ENCODE measurements around the gene FBXL7. TPM values are rescaled to one million over a fixed set of nuclear protein-coding genes. Genes with fewer than 3 reads are reported as not detected.

The FBXL7 gene
- total RNA-seq, 1 experiment from 2014 or later = not detected

- intact Hi-C loops (cut with micrococcal nuclease; ENCODE audit: unreplicated experiment) = no loop called here
- Histone ChIP-seq H3K27me3 (ENCODE audit: control insufficient read depth, insufficient read depth, low read length) (no peaks in the 10 kb centered on the region), H3K4me1 (ENCODE audit: control insufficient read depth, insufficient read depth, low read length) (no peaks in the 10 kb centered on the region), H3K27ac (ENCODE audit: low read length) (no peak overlapping the region), H3K36me3 (ENCODE audit: control insufficient read depth, insufficient read depth, low read length) (no peaks in the 10 kb centered on the region), H3K4me3 (ENCODE audit: low read depth in 2 of 2, low read length in 2 of 2) (no peak overlapping the region), H3K9me3 (ENCODE audit: control insufficient read depth, insufficient read depth, low read depth, low read length) (no peaks in the 10 kb centered on the region)
- CTCF ChIA-PET = no interaction called here
- DNase-seq (ENCODE audit: low read depth, low spot score) (no peak), ATAC-seq (no peak)
- POLR2A ChIA-PET = no interaction called here
- BruUV-seq (replicated peaks) = no TSS peak
- in situ Hi-C loops (cut with HindIII; ENCODE audit: low pct_unique_long_range_greater_than_20kb, low sequenced_read_pairs) = no loop called here
- TF ChIP-seq TCF7L2 (IDR thresholded peaks at IDR 0.05; ENCODE audit: low read depth, low read length) = no peak
- no peak for TF ChIP-seq SIN3A (IDR thresholded peaks at IDR 0.05; ENCODE audit: borderline replicate concordance, insufficient read depth, low read depth, low read length)
- no peak for TF ChIP-seq POLR2AphosphoS5 (IDR thresholded peaks at IDR 0.05; ENCODE audit: low read depth, low read length)
- no peak for TF ChIP-seq REST (IDR thresholded peaks at IDR 0.05; ENCODE audit: insufficient read depth in 1 of 2, low read depth in 2 of 2, low read length in 1 of 2)
- no peak for TF ChIP-seq CTCF (IDR thresholded peaks at IDR 0.05)
These were observed 180.5 kb downstream of the FBXL7 start for GRCh38 chr5:15680455-15680854.

GRCh38 chr5:15682122-15682521, 182.1 kb downstream of the FBXL7 start:
- in situ Hi-C loops (cut with HindIII; ENCODE audit: low pct_unique_long_range_greater_than_20kb, low sequenced_read_pairs) (no loop called here), intact Hi-C loops (cut with micrococcal nuclease; ENCODE audit: unreplicated experiment) (no loop called here)
- no peaks in the 10 kb centered on the region for H3K36me3 ChIP-seq (ENCODE audit: control insufficient read depth, insufficient read depth, low read length)
- ATAC-seq = no peak
- H3K9me3 ChIP-seq (ENCODE audit: control insufficient read depth, insufficient read depth, low read depth, low read length) = no peaks in the 10 kb centered on the region
- POLR2A ChIA-PET = no interaction called here
- H3K27me3 ChIP-seq (ENCODE audit: control insufficient read depth, insufficient read depth, low read length) = no peaks in the 10 kb centered on the region
- H3K4me1 ChIP-seq (ENCODE audit: control insufficient read depth, insufficient read depth, low read length) = no peaks in the 10 kb centered on the region
- no peak overlapping the region for H3K4me3 ChIP-seq (ENCODE audit: low read depth in 2 of 2, low read length in 2 of 2)
- no peak overlapping the region for H3K27ac ChIP-seq (ENCODE audit: low read length)
- CTCF ChIA-PET = no interaction called here
- no TSS peak for BruUV-seq (replicated peaks)
- no peak for DNase-seq (ENCODE audit: low read depth, low spot score)
- no peak for TF ChIP-seq POLR2AphosphoS5 (IDR thresholded peaks at IDR 0.05; ENCODE audit: low read depth, low read length)

GRCh38 chr5:15682566-15682965, 182.6 kb downstream of the FBXL7 start:
- no peaks in the 10 kb centered on the region for H3K36me3 ChIP-seq (ENCODE audit: control insufficient read depth, insufficient read depth, low read length)
- H3K27ac ChIP-seq (ENCODE audit: low read length) = no peak overlapping the region
- TF ChIP-seq TCF7L2 (IDR thresholded peaks at IDR 0.05; ENCODE audit: low read depth, low read length) (no peak), REST (IDR thresholded peaks at IDR 0.05; ENCODE audit: insufficient read depth in 1 of 2, low read depth in 2 of 2, low read length in 1 of 2) (no peak), POLR2AphosphoS5 (IDR thresholded peaks at IDR 0.05; ENCODE audit: low read depth, low read length) (no peak), SIN3A (IDR thresholded peaks at IDR 0.05; ENCODE audit: borderline replicate concordance, insufficient read depth, low read depth, low read length) (no peak), CTCF (IDR thresholded peaks at IDR 0.05) (no peak)
- ChIA-PET POLR2A (no interaction called here), CTCF (no interaction called here)
- in situ Hi-C loops (cut with HindIII; ENCODE audit: low pct_unique_long_range_greater_than_20kb, low sequenced_read_pairs) = no loop called here
- no TSS peak for BruUV-seq (replicated peaks)
- intact Hi-C loops (cut with micrococcal nuclease; ENCODE audit: unreplicated experiment) = no loop called here
- no peak for ATAC-seq
- no peak overlapping the region for H3K4me3 ChIP-seq (ENCODE audit: low read depth in 2 of 2, low read length in 2 of 2)
- H3K27me3 ChIP-seq (ENCODE audit: control insufficient read depth, insufficient read depth, low read length) = no peaks in the 10 kb centered on the region
- H3K9me3 ChIP-seq (ENCODE audit: control insufficient read depth, insufficient read depth, low read depth, low read length) = no peaks in the 10 kb centered on the region
- H3K4me1 ChIP-seq (ENCODE audit: control insufficient read depth, insufficient read depth, low read length) = no peaks in the 10 kb centered on the region
- DNase-seq (ENCODE audit: low read depth, low spot score) = no peak

Data from Panc1 (cell line).